COLO668 (cell line): Measurements from ENCODE around the gene CCND2.
"Not testable (repeated sequence)": the region's sequence is repeated elsewhere in the genome, so short reads cannot be mapped to it uniquely, and the experiment has no call there.

Experiments used
- DNase-seq: peaks from one replicate; lab custom pipeline; 2025; ENCODE audit not compliant: unreplicated experiment; lab: John Stamatoyannopoulos, UW

Gene CCND2

DNA sequence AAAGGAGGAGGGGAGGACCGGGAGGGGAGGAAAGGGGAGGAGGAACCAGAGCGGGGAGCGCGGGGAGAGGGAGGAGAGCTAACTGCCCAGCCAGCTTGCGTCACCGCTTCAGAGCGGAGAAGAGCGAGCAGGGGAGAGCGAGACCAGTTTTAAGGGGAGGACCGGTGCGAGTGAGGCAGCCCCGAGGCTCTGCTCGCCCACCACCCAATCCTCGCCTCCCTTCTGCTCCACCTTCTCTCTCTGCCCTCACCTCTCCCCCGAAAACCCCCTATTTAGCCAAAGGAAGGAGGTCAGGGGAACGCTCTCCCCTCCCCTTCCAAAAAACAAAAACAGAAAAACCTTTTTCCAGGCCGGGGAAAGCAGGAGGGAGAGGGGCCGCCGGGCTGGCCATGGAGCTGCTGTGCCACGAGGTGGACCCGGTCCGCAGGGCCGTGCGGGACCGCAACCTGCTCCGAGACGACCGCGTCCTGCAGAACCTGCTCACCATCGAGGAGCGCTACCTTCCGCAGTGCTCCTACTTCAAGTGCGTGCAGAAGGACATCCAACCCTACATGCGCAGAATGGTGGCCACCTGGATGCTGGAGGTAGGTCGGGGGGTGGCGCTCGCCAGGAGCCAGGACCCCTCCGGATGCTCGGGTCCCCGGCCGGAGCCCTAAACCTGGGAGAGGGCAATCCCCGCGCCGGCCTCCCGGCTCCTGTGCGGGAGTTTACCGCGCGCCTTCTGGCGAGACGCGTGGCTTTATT is at the start of gene CCND2:
Gene CCND2, plus strand, starts transcription at position 111 of the 744 bp plus-strand sequence. Its CDS starts 279 bp downstream, at position 390.
- DNase-seq: no peak

DNA sequence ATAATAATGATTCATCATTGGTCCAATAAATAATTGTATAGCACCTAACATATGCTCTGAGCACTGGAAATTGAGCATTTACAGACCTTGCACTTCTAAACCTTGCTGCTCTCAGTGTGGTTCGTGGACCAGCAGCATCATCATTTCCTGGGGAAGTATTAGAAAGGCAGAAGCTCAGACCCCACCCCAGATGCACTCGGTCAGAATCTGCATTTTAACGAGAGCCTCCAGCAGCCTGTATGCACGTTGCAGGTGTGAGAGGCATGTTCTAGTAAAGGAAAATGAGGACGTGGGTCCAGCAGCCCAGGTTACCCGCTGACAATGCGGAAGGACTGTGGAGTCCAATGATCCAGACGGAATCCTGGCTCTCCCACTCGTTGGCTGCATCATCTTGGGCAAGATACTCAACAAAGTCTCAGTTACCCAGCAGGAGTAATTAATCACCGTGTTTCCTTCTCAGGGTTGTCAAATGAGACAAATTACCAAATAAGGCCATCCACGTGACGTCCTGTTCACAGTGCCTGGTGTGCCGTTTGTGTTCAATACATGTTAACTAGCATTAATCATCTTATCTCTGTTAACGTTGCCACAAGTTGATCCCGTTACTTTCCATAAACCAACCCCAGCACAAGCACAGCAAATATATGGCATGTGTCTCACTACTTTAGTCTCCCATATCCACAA is 49.2 kb upstream of the CCND2 start:
- DNase-seq: no peak

DNA sequence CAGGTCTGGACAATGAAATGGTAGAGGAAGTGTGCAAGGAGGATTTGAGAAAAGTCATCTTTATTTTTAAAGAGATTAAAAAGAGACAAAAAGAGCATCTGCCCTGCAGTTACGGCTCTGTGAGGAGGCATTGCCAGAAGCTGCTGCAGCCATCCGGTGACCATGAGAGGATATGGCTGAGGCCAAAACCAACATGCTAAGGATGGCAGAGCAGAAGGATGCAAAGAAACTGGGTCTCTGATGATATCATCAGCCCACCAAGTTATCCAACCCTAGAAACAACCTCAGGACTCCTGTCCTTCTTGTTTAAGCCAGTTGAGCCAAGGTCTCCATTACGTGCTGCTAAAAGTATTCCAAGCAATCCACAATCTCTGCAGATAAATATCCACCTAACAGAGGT is 48.0 kb upstream of the CCND2 start:
- DNase-seq: no peak

DNA sequence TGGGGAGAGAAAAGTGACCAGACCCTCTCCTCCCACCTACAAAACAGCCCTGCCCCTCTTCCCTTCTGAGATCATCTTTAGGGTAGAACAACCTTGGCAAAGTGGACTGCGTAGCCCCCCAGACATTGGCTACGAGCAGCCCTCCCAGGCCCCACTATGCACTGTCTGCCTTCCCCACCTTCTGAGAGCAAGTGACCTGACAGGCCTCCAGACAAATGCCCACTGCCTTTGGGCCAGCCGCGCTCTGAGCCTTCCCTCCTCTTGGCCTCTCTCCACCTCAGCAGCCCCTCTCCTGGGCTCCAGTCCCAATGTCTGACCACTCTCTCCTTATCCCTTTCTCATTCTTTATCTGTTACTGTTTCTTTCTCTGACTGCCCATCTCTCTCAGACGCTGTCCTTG is 46.5 kb upstream of the CCND2 start:
- DNase-seq: no peak

DNA sequence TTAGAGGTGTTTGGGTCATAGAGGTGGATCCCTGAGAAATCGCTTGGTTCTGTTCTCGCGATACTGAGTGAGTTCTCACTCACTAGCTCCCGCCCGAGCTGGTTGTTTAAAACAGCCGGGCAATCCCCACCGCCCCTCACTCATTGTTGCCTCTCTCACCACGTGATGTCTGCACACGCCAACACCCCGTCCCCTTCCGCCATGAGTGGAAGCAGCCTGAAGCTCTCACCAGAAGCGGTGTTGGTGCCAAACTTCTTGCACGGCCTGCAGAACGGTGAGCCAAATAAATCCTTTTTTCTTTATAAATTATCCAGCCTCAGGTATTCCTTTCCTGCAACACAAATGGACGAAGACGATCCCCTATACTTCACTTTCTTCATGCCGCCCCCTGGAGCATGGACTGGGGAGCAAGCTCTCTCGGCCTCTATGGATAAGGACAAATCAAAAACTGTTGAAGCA is 45.4 kb upstream of the CCND2 start:
- no peak for DNase-seq

DNA sequence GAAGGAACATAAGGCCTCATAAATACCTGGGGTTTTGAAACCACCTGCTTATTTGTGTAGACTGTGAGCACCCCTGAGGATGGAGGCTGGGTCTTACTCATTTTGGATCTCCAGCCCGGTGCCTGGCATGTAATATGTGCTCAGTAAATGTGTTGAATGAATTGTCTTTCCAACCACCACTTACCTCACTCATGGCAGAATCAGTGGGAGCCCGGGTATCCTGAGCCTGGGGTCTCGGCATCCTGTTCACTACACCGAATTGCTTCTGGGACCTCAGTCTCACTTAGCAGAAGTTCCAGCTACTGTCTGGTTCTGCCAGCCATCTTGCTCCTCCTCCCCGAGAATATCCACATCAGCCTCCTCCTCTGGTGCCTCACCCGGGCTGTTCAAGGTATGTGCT is 43.0 kb upstream of the CCND2 start:
- no peak for DNase-seq

DNA sequence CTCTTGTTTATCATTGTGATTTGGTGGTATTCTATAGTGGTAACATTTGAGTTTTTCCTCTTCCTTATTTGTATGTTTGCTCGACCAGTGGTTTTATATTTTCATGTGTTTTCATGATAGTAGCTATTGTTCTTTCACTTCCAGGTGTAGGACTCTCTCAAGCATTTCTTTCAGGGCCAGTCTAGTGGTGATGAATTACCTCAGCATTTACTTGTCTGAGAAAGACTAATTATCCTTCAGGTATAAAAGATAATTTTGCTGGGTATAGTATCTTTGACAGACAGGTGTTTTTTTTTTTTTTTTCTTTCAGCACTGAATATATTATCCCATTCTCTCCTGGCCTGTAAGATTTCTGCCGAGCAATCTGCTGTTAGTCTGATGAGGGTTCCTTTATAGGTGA is 35.0 kb upstream of the CCND2 start:
- no peak for DNase-seq

DNA sequence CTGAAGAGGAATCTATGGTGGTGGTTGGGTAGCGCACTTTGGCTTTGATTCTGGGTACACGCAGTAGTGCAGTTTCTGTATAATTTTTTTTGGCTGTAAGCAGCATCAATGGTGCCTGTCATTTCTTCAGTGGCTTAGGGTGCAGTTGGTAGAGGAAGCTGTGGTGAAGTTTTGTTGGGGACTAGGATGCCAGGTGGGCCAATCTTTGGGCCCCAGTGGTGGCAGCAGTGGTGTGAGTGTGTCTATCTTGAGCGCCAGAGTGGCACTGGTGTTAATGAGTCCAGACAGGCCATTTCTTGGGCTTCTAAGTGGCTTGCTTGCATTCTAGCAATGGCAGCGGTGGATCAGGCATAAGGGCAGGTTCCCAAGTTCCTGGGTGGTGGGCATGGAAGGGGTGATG is 33.8 kb upstream of the CCND2 start:
- no peak for DNase-seq

DNA sequence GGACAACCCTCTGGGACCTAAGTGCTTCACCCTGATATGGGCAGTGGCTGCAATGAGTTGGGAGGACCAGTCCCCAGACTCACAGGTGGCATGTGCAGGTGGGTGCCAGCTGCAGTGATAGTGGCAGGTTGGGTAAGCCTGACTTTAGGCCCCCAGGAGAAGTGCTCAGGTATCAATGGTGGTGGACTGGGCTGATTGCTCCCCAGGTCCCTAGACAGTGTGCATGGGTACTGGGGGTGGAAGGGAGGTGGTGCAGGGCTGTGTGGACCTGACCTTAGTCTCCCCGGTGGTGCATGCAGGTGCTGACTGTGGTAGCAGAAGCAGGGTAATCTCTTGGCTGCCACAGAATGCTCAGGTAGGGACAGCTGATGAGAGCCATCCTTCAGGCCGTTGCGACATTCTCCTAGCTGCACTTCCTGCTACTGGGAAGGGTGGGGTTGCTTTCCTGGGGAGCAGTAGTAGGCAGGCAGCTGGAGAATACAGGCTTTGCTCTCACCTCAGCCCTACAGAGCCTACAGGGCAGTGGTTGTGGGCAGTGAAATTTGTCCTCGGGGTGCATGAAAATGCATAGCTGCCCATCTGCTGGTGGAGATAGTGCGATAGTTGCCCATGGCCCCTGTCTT is 33.3 kb upstream of the CCND2 start:
- DNase-seq: no peak

DNA sequence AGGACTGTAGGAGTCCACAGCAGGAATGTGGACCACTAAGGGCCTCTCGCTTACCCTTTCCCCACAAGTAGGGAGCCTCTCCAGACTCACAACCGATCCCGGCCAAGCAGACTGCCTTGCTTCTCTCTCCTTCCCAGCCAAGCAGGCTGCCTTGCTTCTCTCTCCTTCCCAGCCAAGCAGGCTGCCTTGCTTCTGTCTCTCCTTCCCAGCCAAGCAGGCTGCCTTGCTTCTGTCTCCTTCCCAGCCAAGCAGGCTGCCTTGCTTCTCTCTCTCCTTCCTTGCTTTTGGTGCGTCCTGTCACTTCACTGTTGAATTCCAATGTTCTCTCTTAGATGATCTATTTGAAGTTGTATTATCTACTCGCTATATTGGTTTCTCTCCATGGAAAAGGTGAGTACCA is 32.6 kb upstream of the CCND2 start:
- no peak for DNase-seq

DNA sequence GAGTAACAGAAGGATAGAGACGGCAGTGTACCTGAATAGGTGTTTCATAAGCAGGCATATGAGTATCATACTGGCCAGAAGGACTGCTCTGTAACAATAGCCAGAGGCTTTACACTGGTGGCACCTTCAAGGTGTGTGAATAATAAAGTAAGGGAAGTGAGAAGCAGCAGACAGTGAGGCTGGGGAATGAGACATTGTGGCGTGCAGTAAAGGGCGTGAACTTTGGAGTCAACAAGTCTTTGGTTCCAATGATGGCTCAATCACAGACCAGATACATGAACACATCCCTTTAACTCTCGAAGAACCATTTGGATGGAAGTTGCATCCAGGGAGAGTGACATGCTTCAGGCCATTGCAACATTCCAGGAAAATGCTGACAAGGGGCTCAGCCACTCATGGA is 32.0 kb upstream of the CCND2 start:
- no peak for DNase-seq

DNA sequence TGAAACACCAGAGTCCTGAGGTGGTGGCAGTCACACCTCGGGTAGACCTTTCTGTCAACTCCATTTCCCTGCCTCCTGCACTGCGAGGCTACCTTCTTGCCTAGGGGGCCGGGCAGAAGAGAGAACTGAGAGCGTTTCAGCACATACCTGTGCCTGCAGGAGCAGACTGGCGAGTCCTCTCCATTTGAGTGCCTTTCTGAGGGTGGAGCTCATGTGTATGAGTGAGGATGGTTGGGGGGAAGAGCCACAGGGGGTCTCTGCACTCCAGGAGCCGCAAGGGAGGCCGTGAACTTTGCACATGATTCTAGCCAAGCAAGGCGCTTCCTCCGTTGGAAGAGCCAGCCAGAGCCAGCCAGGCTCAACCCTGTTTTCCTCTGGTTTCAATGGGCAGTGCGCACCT is 31.0 kb upstream of the CCND2 start:
- DNase-seq: no peak

DNA sequence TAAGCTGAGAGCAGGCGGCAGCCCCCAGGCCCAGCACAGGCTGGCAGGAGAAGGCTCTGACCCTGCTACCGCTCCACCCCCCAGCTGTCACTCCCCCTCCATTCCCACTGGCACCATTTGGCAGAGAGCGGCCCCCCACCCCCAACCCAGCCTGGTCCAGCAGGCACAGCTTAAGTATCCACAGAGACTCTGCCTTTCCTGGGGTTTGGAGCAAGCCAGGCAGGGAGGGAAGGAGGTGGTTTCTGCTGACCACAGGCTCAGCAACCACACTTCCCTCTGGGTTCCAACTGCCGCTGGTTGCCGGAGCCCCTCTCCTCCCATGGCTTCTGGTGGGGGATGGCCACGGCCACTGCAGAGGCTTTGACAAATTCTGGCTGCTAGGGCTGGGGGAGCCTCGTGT is 30.5 kb upstream of the CCND2 start:
- no peak for DNase-seq

DNA sequence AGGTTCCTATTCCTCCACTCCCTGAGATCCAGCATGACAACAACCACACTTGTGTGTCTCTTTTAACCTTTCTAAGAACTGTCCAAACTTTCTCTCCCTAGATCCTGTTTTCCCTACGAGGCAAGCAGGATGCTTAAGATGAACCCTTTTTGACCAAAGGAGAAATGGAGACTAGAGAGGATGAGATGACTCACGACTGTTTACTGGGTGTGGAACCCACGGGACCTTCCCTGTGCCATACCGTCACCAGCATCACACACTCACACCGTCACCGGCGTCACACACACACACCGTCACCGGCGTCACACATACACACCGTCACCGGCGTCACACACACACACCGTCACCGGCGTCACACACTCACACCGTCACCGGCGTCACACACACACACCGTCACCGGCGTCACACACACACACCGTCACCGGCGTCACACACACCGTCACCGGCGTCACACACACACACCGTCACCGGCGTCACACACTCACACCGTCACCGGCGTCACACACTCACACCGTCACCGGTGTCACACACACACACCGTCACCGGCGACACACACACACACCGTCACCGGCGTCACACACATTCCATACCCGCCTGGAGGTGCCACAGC is 30.0 kb upstream of the CCND2 start:
- not testable (repeated sequence) for DNase-seq

DNA sequence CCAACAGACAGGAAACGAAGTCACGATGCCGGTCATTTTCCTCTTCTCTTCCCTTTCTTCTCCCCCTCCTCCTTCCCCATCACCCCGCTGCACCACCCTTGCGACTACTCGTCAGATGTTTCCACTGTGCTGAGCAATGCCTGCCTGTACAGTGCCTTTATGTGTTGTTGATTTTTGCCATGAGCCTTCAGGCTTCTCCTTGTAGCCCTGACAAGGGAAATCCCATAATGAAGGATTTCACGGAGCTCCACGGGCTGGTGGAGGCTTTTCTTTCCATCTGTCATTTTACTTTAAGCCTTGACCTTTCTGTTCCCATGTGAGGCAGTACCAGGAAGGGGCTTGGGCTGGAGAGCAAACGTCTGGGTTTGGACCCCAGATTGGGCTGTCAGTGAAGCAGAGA is 28.7 kb upstream of the CCND2 start:
- DNase-seq: no peak

DNA sequence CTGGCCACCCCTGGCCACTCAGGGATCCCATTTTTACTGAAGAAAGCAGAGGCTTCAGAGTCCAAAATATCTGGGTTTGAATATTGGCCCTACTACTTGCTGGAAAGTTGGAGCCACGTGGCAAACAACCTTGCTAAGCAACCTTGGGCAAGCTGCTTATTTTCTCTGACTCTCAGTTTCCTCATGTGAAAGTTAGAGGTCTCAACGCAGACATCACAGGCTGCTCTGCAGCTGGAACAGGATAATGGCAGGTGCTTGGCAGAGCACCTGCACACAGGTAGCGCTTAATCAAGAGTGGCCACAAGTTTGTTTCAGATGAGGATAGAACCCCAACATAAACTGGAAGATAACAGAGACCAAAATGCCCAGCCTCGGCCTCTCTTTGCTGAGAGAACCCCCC is 28.1 kb upstream of the CCND2 start:
- no peak for DNase-seq

DNA sequence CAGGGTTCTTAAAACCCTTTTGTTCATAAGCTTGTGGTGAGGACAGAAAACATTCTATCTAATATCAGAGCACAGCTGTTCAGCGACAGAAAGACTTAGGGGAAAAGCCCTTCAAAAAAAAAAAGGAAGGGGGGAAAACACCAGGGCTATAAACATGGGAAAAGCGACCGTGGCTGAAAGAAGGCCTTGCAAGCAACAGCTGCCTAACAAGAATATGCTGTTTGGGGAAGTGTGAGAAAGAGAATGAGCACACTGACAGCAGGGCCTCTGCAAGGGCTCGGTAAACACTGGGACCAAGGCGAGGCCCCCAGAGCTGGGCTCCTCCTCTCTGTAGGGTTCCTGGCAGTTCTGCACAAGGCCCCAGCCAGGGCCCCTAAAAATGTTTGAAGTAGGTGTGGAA is 27.4 kb upstream of the CCND2 start:
- DNase-seq: no peak

DNA sequence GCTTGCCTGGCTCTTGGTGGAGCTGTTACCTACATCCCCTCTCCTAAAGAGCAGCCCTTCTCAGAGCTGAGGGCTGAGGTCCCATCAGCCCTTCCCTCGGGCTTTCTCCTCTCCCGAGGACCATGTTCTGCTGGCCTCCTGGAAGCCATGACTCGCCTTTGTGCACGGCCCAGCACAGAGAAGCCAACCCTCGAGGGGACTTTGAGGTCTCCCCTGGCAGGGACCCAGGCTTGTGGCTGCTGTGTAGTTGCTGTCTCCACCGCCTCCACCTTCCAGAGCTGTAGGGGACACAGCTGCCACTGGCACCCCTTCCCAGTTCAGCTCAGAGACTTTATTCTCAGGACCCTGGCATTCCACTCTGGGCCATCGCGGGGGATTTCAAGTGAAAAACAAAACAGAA is 22.9 kb upstream of the CCND2 start:
- no peak for DNase-seq

DNA sequence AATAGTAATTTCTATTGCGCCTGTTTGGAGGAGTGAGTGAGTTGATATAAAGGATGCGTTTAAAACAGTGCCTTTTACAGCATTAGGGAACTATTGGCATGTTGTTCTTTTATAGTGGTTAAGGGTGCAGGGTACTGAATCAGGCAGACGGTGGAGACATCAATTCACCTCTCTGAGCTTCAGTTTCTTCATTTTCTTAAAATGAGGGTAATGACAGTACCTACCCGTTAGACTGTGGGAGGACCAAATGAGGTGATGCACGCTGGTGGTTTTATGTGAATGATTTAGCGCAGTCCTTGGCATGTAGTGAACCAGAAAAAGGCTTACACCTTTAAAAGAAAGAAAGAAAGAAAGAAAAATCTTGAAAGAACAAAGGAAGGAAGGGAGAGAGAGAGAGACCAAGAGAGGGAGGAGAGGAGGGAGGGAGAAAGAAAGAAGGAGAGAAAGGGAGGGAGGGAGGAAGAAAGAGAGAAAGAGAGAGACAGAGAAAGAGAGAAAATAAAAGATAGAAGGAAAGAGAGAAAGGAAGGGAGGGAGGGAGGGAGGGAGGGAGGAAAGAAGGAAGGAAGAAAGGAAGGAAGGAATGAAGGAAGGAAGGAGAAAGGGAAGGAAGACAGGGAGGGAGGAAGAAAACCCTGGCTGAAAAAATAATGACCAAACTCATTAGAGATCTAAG is 22.2 kb upstream of the CCND2 start:
- DNase-seq: no peak

DNA sequence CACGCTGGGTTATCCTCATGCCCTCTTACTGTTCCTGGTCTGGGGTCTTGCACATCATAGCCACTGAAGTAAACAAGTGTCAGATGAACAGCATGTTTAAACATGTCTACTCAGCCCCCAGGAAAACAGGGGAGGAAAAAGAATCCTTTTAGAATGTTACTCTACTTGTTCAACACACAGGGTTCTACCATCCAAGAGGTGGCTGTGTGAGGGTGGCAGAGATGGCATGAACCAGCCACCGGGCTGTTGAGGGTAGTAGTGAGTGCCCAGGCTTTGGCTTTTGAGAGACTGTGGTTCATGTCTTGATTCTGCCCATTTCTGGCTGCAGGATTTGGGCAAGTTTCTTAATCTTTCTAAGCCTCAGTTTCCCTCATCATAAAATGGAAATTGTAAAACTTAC is 21.6 kb upstream of the CCND2 start:
- DNase-seq: no peak

DNA sequence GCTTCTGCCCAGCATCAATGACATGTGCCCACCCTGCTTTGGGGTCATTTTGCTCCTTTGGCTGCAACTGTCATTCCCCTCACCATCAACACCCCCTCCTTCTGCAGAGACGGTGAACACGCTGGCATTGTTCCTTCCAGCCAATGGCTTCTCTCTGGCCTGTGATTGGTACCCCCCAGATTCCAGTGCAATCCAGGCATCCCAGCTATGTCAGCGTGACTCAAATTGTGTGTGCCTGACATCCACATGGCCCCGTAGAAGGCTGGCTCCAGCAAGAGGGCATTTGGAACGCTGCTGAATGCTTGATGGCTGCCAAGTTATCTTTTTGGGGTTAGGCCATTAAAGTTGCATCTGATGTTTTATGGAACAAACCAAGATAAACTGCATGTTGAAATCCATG is 21.0 kb upstream of the CCND2 start:
- DNase-seq: no peak
